Adrenal gland (tissue), 12 donors: Measurements from ENCODE around the gene CCN5. TPM values are rescaled to one million over a fixed set of nuclear protein-coding genes. Genes with fewer than 3 reads are reported as not detected.

Experiments used
- DNase-seq, 7 donors: peaks; one replicate each; pipeline ENCODE4 v3.0.0-alpha.2; 2019 to 2020
- H3K27ac ChIP-seq, 5 donors: fragments of 200-600 bp; sonication (generic) in 4 of 5; 1 replicate in 3 of 5; 2 replicates in 2 of 5; pipeline versions ENCODE4 v1.5.1 to v1.8.0; 2016 to 2020; ENCODE audit warnings: mild to moderate bottlenecking in 1 of 5
- H3K27me3 ChIP-seq: fragments of 200-600 bp; 2 replicates; pipeline ENCODE4 v1.8.0; 2021
- H3K36me3 ChIP-seq, 2 donors: fragments of 200-600 bp; replicated peaks in 1 of 2; 1 replicate in 1 of 2; 2 replicates in 1 of 2; pipeline versions ENCODE4 v1.5.1 to v1.8.0; 2018 to 2022
- H3K4me1 ChIP-seq, 2 donors: fragments of 200-600 bp; replicated peaks in 1 of 2; 1 replicate in 1 of 2; 2 replicates in 1 of 2; pipeline versions ENCODE4 v1.5.1 to v1.8.0; 2018 to 2021
- H3K4me3 ChIP-seq, 4 donors: fragments of 200-600 bp; sonication (generic) in 3 of 4; one replicate each; pipeline ENCODE4 v1.5.1; 2016 to 2018
- H3K9me3 ChIP-seq, 3 donors: fragments of 200-600 bp; sonication (generic) in 1 of 3; replicated peaks in 1 of 3; 1 replicate in 2 of 3; 2 replicates in 1 of 3; pipeline versions ENCODE4 v1.5.1 to v1.8.0; 2016 to 2021
- CTCF ChIP-seq, 6 experiments: fragments of 450-650 bp in 4 of 6; fragments of 200-600 bp in 2 of 6; sonication (generic) in 1 of 6; IDR thresholded peaks; 1 replicate in 5 of 6; 2 replicates in 1 of 6; pipeline versions ENCODE4 v1.5.1 to v1.8.0; 2016 to 2021; ENCODE audit warnings: antibody characterized with exemption in 6 of 6, mild to moderate bottlenecking in 2 of 6, moderate library complexity in 1 of 6
- POLR2A ChIP-seq, 2 donors: fragments of 450-650 bp; IDR thresholded peaks; one replicate each; pipeline ENCODE4 v1.6.1; 2017; ENCODE audit warnings: antibody characterized with exemption in 2 of 2, mild to moderate bottlenecking in 2 of 2, moderate library complexity in 1 of 2
- WGBS, 4 donors: extraction: QIAGEN DNeasy Blood & Tissue Kit in 2 of 4; methylation state at CpG; one replicate each; pipeline versions ENCODE4 v1.1.5 to v1.1.7; 2013 to 2017; 5-methylcytosine and 5-hydroxymethylcytosine counted together
- intact Hi-C, 2 donors: fragments of 100-400 bp; cut with DNase I; formaldehyde crosslinking; loops; one replicate each; pipeline versions ENCODE4 v1.14.1 to v1.15.0; 2022 to 2023
- polyA plus RNA-seq, 3 donors: library from polyadenylated mRNA; stranded (reverse); fragments of 200-250 nt in 2 of 3; fragments of 350-450 nt in 1 of 3; fragmentation: Illumina TruSeq in 1 of 3; extraction: RNeasy Lipid Tissue Mini Kit (QIAGEN cat#74804) in 1 of 3; gene quantifications; one replicate each; pipeline ENCODE4 v1.2.3, GENCODE V29; 2013 to 2014
- total RNA-seq, 9 donors: library from RNA; depleted of rRNA in 4 of 9; stranded (reverse); fragments of >200 nt in 4 of 9; fragments of 120-200 nt in 1 of 9; fragmentation: NEBNext Ultra II Directional in 1 of 9; extraction: Animal tissue kit (Norgen Biotek cat#: 25700) in 1 of 9; gene quantifications; one replicate each; pipeline versions ENCODE4 v1.1.0 to v1.2.4, GENCODE V29; 2013 to 2023
- donor health status: healthy with polysubstance abuse.
- donor health status: Bipolar disorder and iron deficiency.
- donor health status: DM: yes; HTN: yes; CAD: no.
- donor health status: DM: no; HTN: no; CAD: no.
- donor health status: DM: no; HTN: no; CAD: no.
- donor health status: DM: yes; HTN: yes; CAD: no.

The CCN5 gene
- total and polyA plus RNA-seq, 12 donors: 8.0 to 115 (median 52.7) TPM

- TF ChIP-seq CTCF (IDR thresholded peaks at IDR 0.05) (no peak), POLR2A (IDR thresholded peaks at IDR 0.05) (no peak)
- Histone ChIP-seq H3K27me3 (peaks cover 11% of the 10 kb centered on the region), H3K27ac (no peak overlapping the region), H3K4me1 (peaks cover 6 to 23% of the 10 kb centered on the region in 2 donors), H3K9me3 (no peaks in the 10 kb centered on the region), H3K4me3 (no peak overlapping the region), H3K36me3 (no peaks in the 10 kb centered on the region)
- intact Hi-C loops: no loop called here
- WGBS, 4 donors: 68 to 79% (median 79%) methylated on average over 3 of the region's 3 CpGs
- DNase-seq: no peak
These were observed 32.8 kb downstream of the CCN5 start for GRCh38 chr20:44748005-44748370.

- H3K36me3 ChIP-seq: no peaks in the 10 kb centered on the region
- peaks cover 6 to 23% of the 10 kb centered on the region in 2 donors for H3K4me1 ChIP-seq
- H3K9me3 ChIP-seq: no peaks in the 10 kb centered on the region
- no peak overlapping the region for H3K4me3 ChIP-seq
- WGBS, 4 donors: 34 to 67% (median 52%) methylated on average over 17 to 73 of the region's 73 CpGs
- intact Hi-C loops: loop anchor here in 1 of 2 donors (5.0 kb wide), 1 partner anchor 117 kb away; no protein-coding TSS in a partner anchor
- H3K27me3 ChIP-seq: peaks cover 11% of the 10 kb centered on the region
- DNase-seq: peak in 1 of 7 donors; percentile 31
- TF ChIP-seq CTCF (IDR thresholded peaks at IDR 0.05) (no peak), POLR2A (IDR thresholded peaks at IDR 0.05) (no peak)
- no peak overlapping the region for H3K27ac ChIP-seq
These were observed 35.1 kb downstream of the CCN5 start for GRCh38 chr20:44750081-44750805.

GRCh38 chr20:44752099-44752931 is 37.1 kb downstream of the CCN5 start:
- TF ChIP-seq POLR2A (IDR thresholded peaks at IDR 0.05): no peak
- no peak for TF ChIP-seq CTCF (IDR thresholded peaks at IDR 0.05)
- Histone ChIP-seq H3K27ac (no peak overlapping the region), H3K4me3 (no peak overlapping the region), H3K9me3 (no peaks in the 10 kb centered on the region), H3K27me3 (peaks cover 11% of the 10 kb centered on the region), H3K4me1 (peaks cover 0 to 6% of the 10 kb centered on the region in 2 donors), H3K36me3 (no peaks in the 10 kb centered on the region)
- 70 to 73% (median 72%) methylated on average over 13 to 17 of the region's 17 CpGs for WGBS, 4 donors
- intact Hi-C loops: loop anchor here in 1 of 2 donors (5.0 kb wide), 1 partner anchor 115 kb away; no protein-coding TSS in a partner anchor
- DNase-seq: no peak

- Histone ChIP-seq H3K9me3 (no peaks in the 10 kb centered on the region), H3K4me1 (no peaks in the 10 kb centered on the region), H3K36me3 (no peaks in the 10 kb centered on the region), H3K4me3 (no peak overlapping the region), H3K27ac (no peak overlapping the region), H3K27me3 (peaks cover 11% of the 10 kb centered on the region)
- TF ChIP-seq CTCF (IDR thresholded peaks at IDR 0.05) (no peak), POLR2A (IDR thresholded peaks at IDR 0.05) (no peak)
- 69 to 76% (median 75%) methylated on average over 6 to 7 of the region's 7 CpGs for WGBS, 4 donors
- DNase-seq: no peak
- intact Hi-C loops: loop anchor here in 1 of 2 donors (5.0 kb wide), 1 partner anchor 113 kb away; no protein-coding TSS in a partner anchor
These were observed 39.4 kb downstream of the CCN5 start for GRCh38 chr20:44754554-44754953.
